ENCODE measurements around the gene EBNA1BP2. TPM values are rescaled to one million over a fixed set of nuclear protein-coding genes. Genes with fewer than 3 reads are reported as not detected.
A peak's percentile ranks its signal among the peaks of the same experiment; 100 is the strongest.

EBNA1BP2 gene
- total and polyA plus RNA-seq, 2 donors (not counting 1 experiment from before 2014, with no cell fraction given), result 10.1 to 27.4 TPM

DNA sequence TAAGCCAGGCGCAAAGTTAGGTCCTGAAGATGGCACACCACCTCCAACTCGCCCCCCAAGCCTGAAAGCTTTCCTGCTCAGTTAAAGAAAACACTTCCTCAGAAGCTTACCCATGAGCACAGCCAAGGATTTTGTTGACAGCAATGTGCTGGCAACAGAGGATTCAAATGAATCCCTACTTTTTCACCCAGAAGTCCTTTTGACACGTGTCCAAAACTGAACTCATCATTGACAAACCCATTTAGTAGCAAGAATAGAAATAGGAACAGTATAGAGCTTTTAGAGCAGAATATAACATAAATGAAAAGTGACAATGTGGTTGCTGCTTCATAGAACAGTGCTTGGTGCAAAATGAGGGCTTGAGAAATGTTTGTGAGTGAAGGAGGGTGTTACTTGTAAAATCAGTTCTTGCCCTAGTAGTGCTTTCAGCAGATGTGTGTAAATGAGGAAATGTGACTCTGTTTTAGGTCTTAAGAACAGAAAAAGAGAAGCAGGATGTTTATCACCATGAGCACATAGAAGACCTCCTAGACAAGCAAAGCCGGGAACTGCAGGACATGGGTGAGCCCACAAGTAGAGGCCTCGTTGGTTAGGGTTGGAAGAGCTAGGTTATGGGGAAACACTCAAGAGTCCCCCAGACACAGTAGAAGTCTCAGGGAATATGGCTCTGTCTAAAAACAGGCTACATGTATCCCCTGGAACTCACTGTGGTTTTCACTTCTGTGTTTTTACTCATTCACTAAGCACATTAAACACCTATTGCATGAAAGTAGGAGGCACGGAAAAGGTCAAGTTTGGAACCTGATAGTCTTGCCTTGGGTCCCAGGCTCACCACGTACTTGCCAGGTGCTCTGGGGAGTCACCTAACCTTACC, 49.1 kb upstream of the EBNA1BP2 start:
- Histone ChIP-seq H3K27me3 (replicated peaks in 1 of 4; ENCODE audit: control extremely low read depth in 1 of 4, control insufficient read depth in 3 of 4, insufficient read depth in 4 of 4, low read length in 3 of 4) (no peaks in the 10 kb centered on the region), H3K27ac (ENCODE audit: low read length in 2 of 2) (peak overlapping the region; percentile 68 to 69), H3K9me3 (ENCODE audit: control extremely low read depth in 1 of 3, control insufficient read depth in 2 of 3, insufficient read depth in 1 of 3, low read length in 2 of 3) (no peaks in the 10 kb centered on the region), H4K20me1 (ENCODE audit: control insufficient read depth, insufficient read depth, low read length, poor library complexity, severe bottlenecking) (no peaks in the 10 kb centered on the region), H2AFZ (ENCODE audit: insufficient read depth, low read depth, low read length, poor library complexity, severe bottlenecking) (peak overlapping the region; percentile 80), H3K4me1 (ENCODE audit: control insufficient read depth in 2 of 2, insufficient read depth in 2 of 2, low read length in 2 of 2) (peaks cover 23 to 26% of the 10 kb centered on the region in 2 donors), H3K4me3 (ENCODE audit: control extremely low read depth in 1 of 5, extremely low read depth in 1 of 5, insufficient read depth in 1 of 5, low read depth in 2 of 5, low read length in 4 of 5) (peak overlapping the region in 1 of 5 experiments; percentile 21), H3K4me2 (replicated peaks; ENCODE audit: low read depth, low read length, poor library complexity, severe bottlenecking) (peak overlapping the region; percentile 58), H3K36me3 (replicated peaks in 1 of 2; ENCODE audit: control extremely low read depth in 1 of 2, control insufficient read depth in 1 of 2, extremely low read depth in 1 of 2, insufficient read depth in 2 of 2, low read length in 1 of 2) (no peaks in the 10 kb centered on the region), H3K79me2 (ENCODE audit: control insufficient read depth, insufficient read depth, low read length) (no peaks in the 10 kb centered on the region), H3K9ac (ENCODE audit: low read length) (peak overlapping the region; percentile 13)
- TF ChIP-seq, protein P1, sequence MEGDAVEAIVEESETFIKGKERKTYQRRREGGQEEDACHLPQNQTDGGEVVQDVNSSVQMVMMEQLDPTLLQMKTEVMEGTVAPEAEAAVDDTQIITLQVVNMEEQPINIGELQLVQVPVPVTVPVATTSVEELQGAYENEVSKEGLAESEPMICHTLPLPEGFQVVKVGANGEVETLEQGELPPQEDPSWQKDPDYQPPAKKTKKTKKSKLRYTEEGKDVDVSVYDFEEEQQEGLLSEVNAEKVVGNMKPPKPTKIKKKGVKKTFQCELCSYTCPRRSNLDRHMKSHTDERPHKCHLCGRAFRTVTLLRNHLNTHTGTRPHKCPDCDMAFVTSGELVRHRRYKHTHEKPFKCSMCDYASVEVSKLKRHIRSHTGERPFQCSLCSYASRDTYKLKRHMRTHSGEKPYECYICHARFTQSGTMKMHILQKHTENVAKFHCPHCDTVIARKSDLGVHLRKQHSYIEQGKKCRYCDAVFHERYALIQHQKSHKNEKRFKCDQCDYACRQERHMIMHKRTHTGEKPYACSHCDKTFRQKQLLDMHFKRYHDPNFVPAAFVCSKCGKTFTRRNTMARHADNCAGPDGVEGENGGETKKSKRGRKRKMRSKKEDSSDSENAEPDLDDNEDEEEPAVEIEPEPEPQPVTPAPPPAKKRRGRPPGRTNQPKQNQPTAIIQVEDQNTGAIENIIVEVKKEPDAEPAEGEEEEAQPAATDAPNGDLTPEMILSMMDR (IDR thresholded peaks at IDR 0.05), result no peak
- TF ChIP-seq EZH2 (IDR thresholded peaks at IDR 0.05; ENCODE audit: borderline replicate concordance, insufficient read depth, low read depth, low read length, poor library complexity, severe bottlenecking), result no peak
- H3K27me3 Mint-ChIP-seq, result no peaks in the 10 kb centered on the region
- ChIA-PET POLR2A (interaction anchor here (0.7 to 0.8 kb wide), 2 partner anchors 147 to 405 kb away, joined by 3 to 4 read pairs; partner anchors contain the start of gene ELOVL1), CTCF (interaction anchor here (0.7 to 17.5 kb wide), 7 partner anchors 23 to 542 kb away, joined by 3 to 332 read pairs (median 3); no protein-coding TSS in a partner anchor)
- 48% methylated on average over 4 of the region's 7 CpGs for WGBS (ENCODE audit: insufficient coverage)
- DNase-seq, result peak; percentile 71
- peak overlapping the region; percentile 96 for H3K27ac Mint-ChIP-seq
- H3K4me3 Mint-ChIP-seq, result peak overlapping the region; percentile 67
- H3K4me1 Mint-ChIP-seq, result peaks cover 27% of the 10 kb centered on the region
- H3K9me3 Mint-ChIP-seq (ENCODE audit: insufficient read depth), result no peaks in the 10 kb centered on the region
- peak; percentile 88 for ATAC-seq (ENCODE audit: low read depth)
- intact Hi-C loops (cut with micrococcal nuclease), result loop anchor here (2.0 kb wide), 1 partner anchor 18 kb away; no protein-coding TSS in a partner anchor

DNA sequence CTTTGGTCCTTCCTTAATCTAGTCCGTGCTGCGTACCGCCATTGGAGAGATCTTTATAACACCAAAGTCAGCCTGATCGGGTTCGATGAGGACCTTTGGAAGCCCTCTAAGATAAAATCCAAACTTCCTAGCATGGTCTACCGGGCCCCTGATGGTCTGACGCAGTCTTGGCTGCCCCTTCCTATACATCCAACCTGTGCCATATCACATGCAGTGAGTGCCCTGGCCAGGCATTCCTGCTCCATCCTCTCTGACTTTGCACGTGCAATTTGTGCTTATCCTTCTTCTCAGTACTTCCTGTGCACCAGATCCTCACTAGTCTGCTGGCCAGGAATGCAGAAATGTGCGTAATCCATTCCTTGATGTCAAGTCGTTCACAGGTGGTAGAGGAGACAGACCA, 45.7 kb upstream of the EBNA1BP2 start:
- Histone ChIP-seq H3K36me3 (replicated peaks in 1 of 2; ENCODE audit: control extremely low read depth in 1 of 2, control insufficient read depth in 1 of 2, extremely low read depth in 1 of 2, insufficient read depth in 2 of 2, low read length in 1 of 2) (no peaks in the 10 kb centered on the region), H4K20me1 (ENCODE audit: control insufficient read depth, insufficient read depth, low read length, poor library complexity, severe bottlenecking) (no peaks in the 10 kb centered on the region), H3K27ac (ENCODE audit: low read length in 2 of 2) (no peak overlapping the region), H3K9ac (ENCODE audit: low read length) (no peak overlapping the region), H3K4me3 (ENCODE audit: control extremely low read depth in 1 of 5, extremely low read depth in 1 of 5, insufficient read depth in 1 of 5, low read depth in 2 of 5, low read length in 4 of 5) (no peak overlapping the region), H2AFZ (ENCODE audit: insufficient read depth, low read depth, low read length, poor library complexity, severe bottlenecking) (no peak overlapping the region), H3K4me1 (ENCODE audit: control insufficient read depth in 2 of 2, insufficient read depth in 2 of 2, low read length in 2 of 2) (peaks cover 23 to 26% of the 10 kb centered on the region in 2 donors), H3K27me3 (replicated peaks in 1 of 4; ENCODE audit: control extremely low read depth in 1 of 4, control insufficient read depth in 3 of 4, insufficient read depth in 4 of 4, low read length in 3 of 4) (peaks cover 0 to 2% (median 0%) of the 10 kb centered on the region in 4 experiments), H3K4me2 (replicated peaks; ENCODE audit: low read depth, low read length, poor library complexity, severe bottlenecking) (no peak overlapping the region), H3K9me3 (ENCODE audit: control extremely low read depth in 1 of 3, control insufficient read depth in 2 of 3, insufficient read depth in 1 of 3, low read length in 2 of 3) (no peaks in the 10 kb centered on the region), H3K79me2 (ENCODE audit: control insufficient read depth, insufficient read depth, low read length) (no peaks in the 10 kb centered on the region)
- WGBS (ENCODE audit: insufficient coverage), result 90% methylated on average over 8 of the region's 10 CpGs
- intact Hi-C loops (cut with micrococcal nuclease), result no loop called here
- ChIA-PET POLR2A (no interaction called here), CTCF (interaction anchor here (4.2 kb wide), 1 partner anchor 9 kb away, joined by 20 read pairs; no protein-coding TSS in a partner anchor)
- ATAC-seq (ENCODE audit: low read depth) (no peak), DNase-seq (no peak)
- H3K27me3 Mint-ChIP-seq, result peaks cover 14% of the 10 kb centered on the region
- TF ChIP-seq, protein P1 (IDR thresholded peaks at IDR 0.05), result no peak
- no peak for TF ChIP-seq EZH2 (IDR thresholded peaks at IDR 0.05; ENCODE audit: borderline replicate concordance, insufficient read depth, low read depth, low read length, poor library complexity, severe bottlenecking)
- H3K4me3 Mint-ChIP-seq, result no peak overlapping the region
- peak overlapping the region; percentile 17 for H3K27ac Mint-ChIP-seq
- H3K9me3 Mint-ChIP-seq (ENCODE audit: insufficient read depth), result no peaks in the 10 kb centered on the region
- H3K4me1 Mint-ChIP-seq, result peaks cover 25% of the 10 kb centered on the region

Measured in B cell (primary cell).